GM19452 (cell line): ENCODE data around the gene DUSP21.
"Not testable (repeated sequence)": the region's sequence is repeated elsewhere in the genome, so short reads cannot be mapped to it uniquely, and the experiment has no call there.

Experiments used
- ATAC-seq: cut with Tn5 transposase; IDR thresholded peaks from one replicate; pipeline ENCODE4 v1.9.1; 2021; ENCODE audit not compliant: unreplicated experiment

Gene DUSP21

GRCh38 chrX:44843753-44844152 is at the start of gene DUSP21:
Gene DUSP21, plus strand, starts transcription at chrX:44844021. Its CDS starts 112 bp downstream, at chrX:44844133.
- no peak for ATAC-seq

- no peak for ATAC-seq
Measured at GRCh38 chrX:44795945-44796450, 47.8 kb upstream of the DUSP21 start.

- ATAC-seq, result no peak
Measured at GRCh38 chrX:44802613-44803012, 41.2 kb upstream of the DUSP21 start.

- no peak for ATAC-seq
Measured at GRCh38 chrX:44815681-44816080, 28.1 kb upstream of the DUSP21 start.

DNA sequence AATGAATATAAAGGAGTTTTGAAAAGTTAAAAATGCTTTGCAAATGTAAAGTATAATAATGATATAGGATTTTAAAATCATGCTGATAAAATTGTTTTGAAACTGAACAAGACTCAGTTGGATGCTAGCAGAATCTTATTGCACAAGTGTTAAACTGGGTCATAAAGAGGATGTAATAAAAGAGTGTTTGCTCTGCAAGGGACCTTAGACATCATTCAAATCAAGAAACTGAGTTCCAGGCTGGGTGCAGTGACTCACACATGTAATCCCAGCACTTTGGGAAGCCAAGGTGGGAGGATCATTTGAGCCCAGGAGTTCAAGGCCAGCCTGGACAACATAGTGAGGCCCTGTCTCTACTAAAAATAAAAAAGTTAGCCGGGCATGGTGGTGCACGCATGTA is 27.5 kb upstream of the DUSP21 start:
- no peak for ATAC-seq

DNA sequence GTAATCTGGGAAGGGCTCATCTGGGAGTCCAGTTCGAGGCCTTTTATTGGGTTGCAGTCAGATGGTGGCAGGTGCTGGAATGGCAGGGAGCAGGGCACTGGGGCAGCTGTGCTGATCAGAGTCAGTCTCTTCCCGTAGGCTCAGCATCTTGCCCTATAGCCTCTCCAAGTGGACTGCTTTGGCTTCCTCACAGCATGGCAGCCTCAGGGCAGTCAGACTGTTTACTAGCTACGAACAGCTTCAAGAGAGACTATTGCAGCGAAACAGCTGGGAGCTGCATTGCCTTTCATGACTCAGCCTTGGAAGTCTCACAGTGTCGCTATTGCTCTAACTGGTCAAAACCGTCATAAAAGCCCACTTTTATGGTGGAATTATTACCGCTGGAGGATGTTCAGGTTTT is 26.8 kb upstream of the DUSP21 start:
- ATAC-seq, result no peak

GRCh38 chrX:44822601-44823000 is 21.2 kb upstream of the DUSP21 start:
- no peak for ATAC-seq

GRCh38 chrX:44823193-44823592 is 20.6 kb upstream of the DUSP21 start:
- not testable (repeated sequence) for ATAC-seq

DNA sequence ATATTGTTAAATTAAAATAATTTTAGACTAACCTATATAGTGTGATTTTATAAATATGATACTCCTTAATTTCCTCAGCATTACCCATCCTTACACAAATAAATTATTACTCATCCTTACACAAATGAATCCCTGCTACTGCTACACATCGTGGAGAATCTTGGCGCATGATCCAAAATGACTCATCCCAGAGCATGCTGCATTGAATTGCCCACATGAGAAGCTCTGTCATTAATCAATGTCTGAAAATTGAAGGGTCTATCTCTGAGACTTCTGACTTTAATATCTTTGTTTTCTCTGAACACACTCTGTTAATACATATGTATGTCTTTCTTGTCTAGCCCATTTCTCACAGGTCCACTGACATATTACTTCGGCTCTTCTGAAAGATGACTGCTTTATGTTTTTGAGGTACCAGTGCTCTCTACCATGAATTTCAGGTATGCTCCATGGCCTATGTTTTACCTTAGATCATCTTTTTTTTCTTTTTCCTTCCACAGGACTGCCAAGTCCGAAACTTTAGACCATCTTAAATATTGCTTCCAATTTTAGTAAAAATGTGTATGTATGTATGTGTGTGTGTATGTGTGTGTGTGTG is 15.7 kb upstream of the DUSP21 start:
- ATAC-seq, result no peak

- ATAC-seq, result no peak
Measured at GRCh38 chrX:44829832-44830231, 14.0 kb upstream of the DUSP21 start.

DNA sequence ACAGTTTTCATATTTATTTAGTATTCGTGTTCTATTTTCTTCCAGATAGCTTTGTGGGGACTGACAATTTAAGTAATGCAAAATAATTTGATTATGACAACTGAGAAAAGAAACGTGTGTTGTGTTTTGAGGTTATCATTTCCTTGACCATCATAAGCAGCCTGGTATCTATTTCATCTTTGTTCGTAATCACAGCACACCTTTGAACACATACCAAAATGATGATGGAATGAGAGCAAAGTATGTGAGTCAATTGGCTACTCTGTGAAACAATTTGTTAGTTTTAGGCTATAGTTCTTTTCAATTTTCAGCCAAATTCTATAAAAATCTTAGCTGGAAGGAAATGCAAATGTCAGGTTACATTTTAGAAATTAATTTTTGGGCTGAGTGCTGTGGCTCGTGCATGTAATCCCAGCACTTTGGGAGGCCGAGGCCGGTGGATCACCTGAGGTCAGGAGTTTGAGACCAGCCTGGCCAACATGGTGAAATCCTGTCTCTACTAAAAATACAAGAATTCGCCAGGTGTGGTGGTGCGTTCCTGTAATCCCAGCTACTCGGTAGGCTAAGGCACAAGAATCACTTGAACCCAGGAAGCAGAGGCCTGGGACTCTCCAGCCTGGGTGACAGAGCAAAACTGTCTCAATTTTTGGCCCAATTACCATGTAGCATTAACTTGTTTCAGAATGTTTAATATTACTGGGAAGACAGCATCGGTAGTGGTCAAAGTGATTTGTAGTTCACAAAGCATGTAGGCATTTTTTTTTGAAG is 1.1 kb upstream of the DUSP21 start:
- ATAC-seq, result no peak

GRCh38 chrX:44843318-44843702 is 511 bp upstream of the DUSP21 start:
- no peak for ATAC-seq

- no peak for ATAC-seq
Measured at GRCh38 chrX:44844204-44844603, 383 bp downstream of the DUSP21 start.

GRCh38 chrX:44850891-44851290 is 7.1 kb downstream of the DUSP21 start:
- not testable (repeated sequence) for ATAC-seq

- no peak for ATAC-seq
Measured at GRCh38 chrX:44871114-44871645, 27.4 kb downstream of the DUSP21 start.

DNA sequence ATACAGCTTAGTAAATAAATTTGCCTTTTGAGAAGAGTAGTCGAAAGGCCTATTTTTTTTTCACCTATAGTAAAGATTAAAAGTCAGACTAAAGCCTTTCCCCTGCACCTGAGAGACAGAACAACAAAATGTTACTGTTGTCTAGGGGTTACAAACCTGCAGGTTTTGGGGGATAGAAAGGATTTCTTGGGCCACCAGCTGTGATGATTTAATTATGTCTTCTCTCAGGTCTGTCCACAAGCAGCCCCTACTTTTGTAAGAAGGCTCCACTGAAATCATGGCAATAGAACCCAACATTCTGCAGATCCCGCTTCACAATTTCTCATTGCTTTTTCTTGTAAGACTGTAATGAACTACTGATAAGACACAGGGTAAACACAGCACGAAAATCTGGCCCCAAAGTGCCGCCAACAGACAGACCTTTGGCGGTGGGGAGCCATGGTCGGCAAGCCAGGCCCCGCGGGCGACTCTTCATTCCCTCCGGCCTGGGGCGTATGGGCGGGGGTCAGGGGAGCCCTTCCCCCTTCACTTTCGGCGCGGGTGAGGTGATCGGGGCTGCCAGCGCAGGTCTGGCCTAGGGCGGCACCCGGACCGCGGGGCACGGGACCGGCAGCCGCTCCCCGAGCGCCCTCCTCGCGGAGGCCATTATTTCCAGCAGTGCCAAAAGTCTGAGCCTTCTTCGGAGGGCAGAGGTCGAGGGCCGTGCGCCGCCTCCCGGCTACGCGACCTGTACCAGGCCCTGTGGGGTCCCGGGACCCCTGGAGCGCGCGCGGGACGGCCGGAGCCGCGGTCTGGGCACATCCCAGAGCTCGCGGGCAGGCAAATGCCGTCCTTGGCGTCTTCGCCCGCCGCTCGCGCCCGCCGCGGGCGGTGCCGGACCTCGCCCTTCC is 28.4 kb downstream of the DUSP21 start:
- peak; percentile 34 for ATAC-seq

DNA sequence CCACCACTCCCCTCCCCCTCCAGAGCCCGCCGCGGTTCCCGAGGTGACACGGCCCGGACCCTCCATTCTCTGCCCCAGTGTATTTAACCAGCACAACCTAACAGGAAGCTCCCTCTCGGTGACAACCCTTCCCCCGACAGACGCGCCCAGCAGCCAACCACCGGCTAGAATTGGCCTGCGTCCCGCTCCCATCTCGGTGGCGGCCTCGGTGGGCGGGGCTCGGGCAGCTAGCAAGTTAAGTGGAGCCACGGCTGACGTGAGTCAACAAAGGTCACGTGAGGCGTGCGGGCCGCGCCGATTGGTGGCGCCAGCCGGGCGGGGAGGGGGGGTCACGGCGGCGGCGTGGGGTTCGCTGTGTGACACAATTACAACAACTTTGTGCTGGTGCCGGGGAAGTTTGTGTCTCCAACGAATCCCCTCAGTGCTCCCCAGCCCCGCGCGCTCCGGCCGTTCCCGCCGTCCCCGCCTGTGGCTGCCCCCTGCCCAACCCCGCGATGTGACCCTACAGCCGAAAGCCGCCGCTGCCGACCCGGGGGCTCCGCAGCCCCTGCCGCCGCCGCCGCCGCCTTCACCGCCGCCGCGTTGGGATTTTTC is 29.1 kb downstream of the DUSP21 start, which contains the start of gene KDM6A:
KDM6A (plus strand) TSS at position 368 of the 594 bp plus-strand sequence. CDS start 364 bp downstream, outside the sequence.
- peak; percentile 90 for ATAC-seq

GRCh38 chrX:44873415-44874276 is 29.8 kb downstream of the DUSP21 start:
- no peak for ATAC-seq

- ATAC-seq, result no peak
Measured at GRCh38 chrX:44874420-44875184, 30.8 kb downstream of the DUSP21 start.
